Chondrocyte (in vitro differentiated cells): Measurements from ENCODE around the gene PPP2R2C. TPM values are rescaled to one million over a fixed set of nuclear protein-coding genes. Genes with fewer than 3 reads are reported as not detected.

Experiments
- DNase-seq: peaks from one replicate; pipeline ENCODE4 v3.0.0; 2021; ENCODE audit warnings: mixed read lengths, low spot score
- H3K27ac Mint-ChIP-seq: one replicate; pipeline ENCODE4 v1.8.0; 2021; ENCODE audit warnings: mild to moderate bottlenecking, moderate library complexity, mixed read lengths; ENCODE audit not compliant: unreplicated experiment
- H3K27me3 Mint-ChIP-seq: 2 replicates; pipeline ENCODE4 v1.8.0; 2021; ENCODE audit warnings: low read depth, mixed read lengths
- H3K36me3 Mint-ChIP-seq: 2 replicates; pipeline ENCODE4 v1.8.0; 2021; ENCODE audit warnings: low read depth, mixed read lengths
- H3K4me1 Mint-ChIP-seq: 2 replicates; pipeline ENCODE4 v1.8.0; 2021; ENCODE audit warnings: low read depth, mild to moderate bottlenecking, mixed read lengths
- H3K4me3 Mint-ChIP-seq: one replicate; pipeline ENCODE4 v1.8.0; 2021; ENCODE audit warnings: mild to moderate bottlenecking, moderate library complexity, mixed read lengths; ENCODE audit not compliant: unreplicated experiment
- H3K9me3 Mint-ChIP-seq: 2 replicates; pipeline ENCODE4 v1.8.0; 2021; ENCODE audit warnings: low read depth, mixed read lengths
- total RNA-seq: library from RNA; stranded (reverse); gene quantifications from 3 replicates; pipeline ENCODE4 v1.2.1, GENCODE V29; 2021
- TF ChIP-seq, protein P1 (sequence below): fragments of 200-600 bp; sonication (generic); IDR thresholded peaks from 2 replicates; pipeline ENCODE4 v1.5.0; 2021; ENCODE audit warnings: antibody characterized with exemption, mild to moderate bottlenecking, moderate library complexity

PPP2R2C gene
- total RNA-seq, 1 donor from 2014 or later: 0.10 TPM

GRCh38 chr4:6381571-6382123 lies 90.8 kb downstream of the PPP2R2C start:
- TF ChIP-seq, protein P1, sequence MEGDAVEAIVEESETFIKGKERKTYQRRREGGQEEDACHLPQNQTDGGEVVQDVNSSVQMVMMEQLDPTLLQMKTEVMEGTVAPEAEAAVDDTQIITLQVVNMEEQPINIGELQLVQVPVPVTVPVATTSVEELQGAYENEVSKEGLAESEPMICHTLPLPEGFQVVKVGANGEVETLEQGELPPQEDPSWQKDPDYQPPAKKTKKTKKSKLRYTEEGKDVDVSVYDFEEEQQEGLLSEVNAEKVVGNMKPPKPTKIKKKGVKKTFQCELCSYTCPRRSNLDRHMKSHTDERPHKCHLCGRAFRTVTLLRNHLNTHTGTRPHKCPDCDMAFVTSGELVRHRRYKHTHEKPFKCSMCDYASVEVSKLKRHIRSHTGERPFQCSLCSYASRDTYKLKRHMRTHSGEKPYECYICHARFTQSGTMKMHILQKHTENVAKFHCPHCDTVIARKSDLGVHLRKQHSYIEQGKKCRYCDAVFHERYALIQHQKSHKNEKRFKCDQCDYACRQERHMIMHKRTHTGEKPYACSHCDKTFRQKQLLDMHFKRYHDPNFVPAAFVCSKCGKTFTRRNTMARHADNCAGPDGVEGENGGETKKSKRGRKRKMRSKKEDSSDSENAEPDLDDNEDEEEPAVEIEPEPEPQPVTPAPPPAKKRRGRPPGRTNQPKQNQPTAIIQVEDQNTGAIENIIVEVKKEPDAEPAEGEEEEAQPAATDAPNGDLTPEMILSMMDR: no peak
- H3K27me3 Mint-ChIP-seq: peaks cover 43% of the 10 kb centered on the region
- H3K9me3 Mint-ChIP-seq: no peaks in the 10 kb centered on the region
- peak; percentile 57 for DNase-seq
- H3K36me3 Mint-ChIP-seq: no peaks in the 10 kb centered on the region
- no peak overlapping the region for H3K4me3 Mint-ChIP-seq
- no peak overlapping the region for H3K27ac Mint-ChIP-seq
- no peaks in the 10 kb centered on the region for H3K4me1 Mint-ChIP-seq

- no peaks in the 10 kb centered on the region for H3K4me1 Mint-ChIP-seq
- H3K36me3 Mint-ChIP-seq: no peaks in the 10 kb centered on the region
- no peaks in the 10 kb centered on the region for H3K9me3 Mint-ChIP-seq
- H3K4me3 Mint-ChIP-seq: no peak overlapping the region
- TF ChIP-seq, protein P1: no peak
- H3K27me3 Mint-ChIP-seq: peaks cover 43% of the 10 kb centered on the region
- DNase-seq: peak; percentile 71
- H3K27ac Mint-ChIP-seq: no peak overlapping the region
Observed at GRCh38 chr4:6380746-6381410, 91.5 kb downstream of the PPP2R2C start.

DNA sequence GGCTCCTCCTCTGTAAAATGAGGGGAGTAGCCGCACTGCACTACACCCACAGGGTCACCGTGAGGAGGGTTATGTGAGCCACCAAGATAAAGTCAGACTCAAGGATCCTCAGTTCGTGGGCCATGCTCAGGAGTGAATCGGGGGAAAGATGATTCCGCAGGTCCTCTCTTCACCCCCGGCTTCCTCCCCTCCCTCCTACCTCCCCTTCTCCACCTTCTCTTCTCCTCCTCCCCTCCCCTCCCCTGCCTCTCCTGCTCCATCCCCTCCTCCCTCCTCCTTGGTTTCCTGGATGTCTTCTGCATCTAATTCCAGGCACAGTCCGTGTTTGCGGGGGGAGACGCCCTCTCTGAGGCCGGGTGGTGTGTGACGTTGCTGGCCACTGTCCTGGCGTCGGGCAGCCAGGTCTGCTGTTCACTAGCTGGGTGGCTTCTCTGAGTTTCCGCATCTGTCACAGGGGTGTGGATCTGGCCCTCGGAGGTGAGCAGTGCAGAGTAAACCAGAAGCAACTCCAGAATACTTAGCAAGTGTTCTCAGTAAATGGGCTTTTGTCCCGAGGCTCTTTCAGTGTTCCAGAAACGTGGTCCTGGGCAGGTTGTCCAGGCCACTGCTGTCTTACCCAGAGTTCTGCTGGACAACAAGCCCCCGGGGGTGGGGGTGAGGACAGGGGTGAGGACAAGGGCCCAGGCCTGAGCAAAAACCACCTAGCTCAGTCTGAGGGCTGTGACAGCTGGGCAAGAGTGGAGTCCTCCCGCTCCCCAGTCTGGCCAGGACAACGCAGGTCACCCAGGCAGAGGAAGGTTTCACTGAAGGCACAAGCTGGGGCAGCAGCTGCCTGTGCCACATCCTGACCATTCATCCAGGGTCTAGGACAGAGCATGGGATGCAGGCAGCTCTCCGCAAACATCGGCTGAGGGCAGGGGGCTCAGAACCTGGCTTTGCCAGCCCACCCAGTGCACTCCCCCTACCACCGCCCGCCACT lies 92.4 kb downstream of the PPP2R2C start:
- no peak overlapping the region for H3K27ac Mint-ChIP-seq
- DNase-seq: peak; percentile 78
- TF ChIP-seq, protein P1: no peak
- H3K36me3 Mint-ChIP-seq: no peaks in the 10 kb centered on the region
- peaks cover 43% of the 10 kb centered on the region for H3K27me3 Mint-ChIP-seq
- no peaks in the 10 kb centered on the region for H3K9me3 Mint-ChIP-seq
- H3K4me3 Mint-ChIP-seq: no peak overlapping the region
- H3K4me1 Mint-ChIP-seq: no peaks in the 10 kb centered on the region

DNA sequence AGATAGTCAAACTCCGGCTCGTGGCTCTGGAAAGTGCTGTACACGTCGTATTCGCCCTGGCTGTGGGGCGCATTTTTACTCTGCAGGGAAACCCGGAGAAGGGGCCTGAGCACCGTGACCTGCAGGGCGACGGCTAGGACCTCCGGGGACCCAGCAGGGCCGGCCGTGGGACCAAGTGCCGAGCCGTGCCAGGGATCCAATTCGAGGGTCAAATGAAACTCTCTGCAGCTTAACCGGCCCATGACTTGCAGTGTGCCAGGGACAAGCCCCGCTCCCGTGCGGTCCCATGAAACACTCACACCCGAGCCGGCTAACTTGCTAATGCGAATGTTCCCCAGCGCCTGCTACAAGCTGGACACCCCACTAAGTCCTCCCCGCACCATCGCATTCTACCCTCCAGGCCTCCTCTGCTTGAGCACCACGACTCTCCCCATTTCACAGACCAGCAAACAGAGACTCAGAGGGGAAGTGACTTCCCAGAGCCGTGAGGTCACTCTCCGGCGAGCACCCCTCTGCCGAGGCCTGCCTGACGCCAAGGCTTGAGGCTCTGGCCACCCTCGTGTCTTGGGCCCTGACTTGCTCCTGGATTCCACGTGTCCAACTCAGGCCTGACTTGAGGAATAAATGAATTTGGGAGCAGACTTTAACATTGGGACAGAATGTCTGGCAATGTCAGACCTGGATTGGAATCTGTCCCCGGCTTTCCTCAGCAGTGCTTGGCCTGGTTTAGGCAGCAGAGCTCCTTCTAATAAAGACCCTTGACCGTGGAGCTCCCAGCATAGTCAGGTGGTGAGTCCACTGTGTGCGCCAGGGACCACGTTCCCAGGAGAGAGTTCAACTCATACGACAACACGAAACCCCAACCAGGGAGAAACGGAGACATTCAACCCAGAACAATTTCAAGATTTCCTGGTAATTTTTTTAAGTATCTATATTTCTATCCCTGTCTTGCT lies 93.6 kb downstream of the PPP2R2C start:
- Mint-ChIP-seq H3K9me3 (no peaks in the 10 kb centered on the region), H3K4me3 (no peak overlapping the region), H3K27ac (no peak overlapping the region), H3K27me3 (peaks cover 31% of the 10 kb centered on the region), H3K36me3 (no peaks in the 10 kb centered on the region), H3K4me1 (no peaks in the 10 kb centered on the region)
- TF ChIP-seq, protein P1: no peak
- DNase-seq: peak; percentile 67
